ENCODE results near the gene SYNE2.

The SYNE2 gene

GRCh38 chr14:64196056-64196455 is 343.3 kb downstream of the SYNE2 start:
- Histone ChIP-seq H3K27me3 (ENCODE audit: control insufficient read depth, low read length) (no peaks in the 10 kb centered on the region), H3K79me2 (ENCODE audit: control insufficient read depth, low read length) (peaks cover 30% of the 10 kb centered on the region), H3K36me3 (ENCODE audit: control insufficient read depth, low read length) (peaks cover 92% of the 10 kb centered on the region), H3K9me3 (ENCODE audit: control insufficient read depth, insufficient read depth, low read length) (no peaks in the 10 kb centered on the region), H3K4me3 (ENCODE audit: low read length) (no peak overlapping the region), H4K20me1 (ENCODE audit: control insufficient read depth, insufficient read depth, low read depth, low read length) (no peaks in the 10 kb centered on the region), H3K9me2 (replicated peaks; ENCODE audit: control insufficient read depth, low read length) (no peaks in the 10 kb centered on the region), H3K27ac (ENCODE audit: low read depth, low read length) (no peak overlapping the region), H3K4me2 (ENCODE audit: low read length) (peak overlapping the region; percentile 41), H3K4me1 (ENCODE audit: control insufficient read depth, low read length) (peaks cover 39% of the 10 kb centered on the region), H3F3A (ENCODE audit: control insufficient read depth, insufficient read depth) (no peaks in the 10 kb centered on the region; the same call in none of the 2 replicates)
- TF ChIP-seq CTCF (IDR thresholded peaks at IDR 0.05; ENCODE audit: low read depth, low read length, poor library complexity, severe bottlenecking), result no peak
- TF ChIP-seq EZH2phosphoT487 (IDR thresholded peaks at IDR 0.05; ENCODE audit: borderline replicate concordance, low read length), result no peak

GRCh38 chr14:64196814-64197411 is 344.1 kb downstream of the SYNE2 start:
- no peak overlapping the region for H3K27ac ChIP-seq (ENCODE audit: low read depth, low read length)
- no peaks in the 10 kb centered on the region; the same call in none of the 2 replicates for H3F3A ChIP-seq (ENCODE audit: control insufficient read depth, insufficient read depth)
- no peaks in the 10 kb centered on the region for H3K9me2 ChIP-seq (replicated peaks; ENCODE audit: control insufficient read depth, low read length)
- H3K36me3 ChIP-seq (ENCODE audit: control insufficient read depth, low read length), result peaks cover 92% of the 10 kb centered on the region
- no peak for TF ChIP-seq CTCF (IDR thresholded peaks at IDR 0.05; ENCODE audit: low read depth, low read length, poor library complexity, severe bottlenecking)
- TF ChIP-seq EZH2phosphoT487 (IDR thresholded peaks at IDR 0.05; ENCODE audit: borderline replicate concordance, low read length), result no peak
- H3K9me3 ChIP-seq (ENCODE audit: control insufficient read depth, insufficient read depth, low read length), result no peaks in the 10 kb centered on the region
- H4K20me1 ChIP-seq (ENCODE audit: control insufficient read depth, insufficient read depth, low read depth, low read length), result no peaks in the 10 kb centered on the region
- no peaks in the 10 kb centered on the region for H3K27me3 ChIP-seq (ENCODE audit: control insufficient read depth, low read length)
- H3K79me2 ChIP-seq (ENCODE audit: control insufficient read depth, low read length), result peaks cover 30% of the 10 kb centered on the region
- peaks cover 39% of the 10 kb centered on the region for H3K4me1 ChIP-seq (ENCODE audit: control insufficient read depth, low read length)
- H3K4me2 ChIP-seq (ENCODE audit: low read length), result no peak overlapping the region
- H3K4me3 ChIP-seq (ENCODE audit: low read length), result no peak overlapping the region

- H3K9me2 ChIP-seq (replicated peaks; ENCODE audit: control insufficient read depth, low read length), result no peaks in the 10 kb centered on the region
- no peaks in the 10 kb centered on the region; the same call in none of the 2 replicates for H3F3A ChIP-seq (ENCODE audit: control insufficient read depth, insufficient read depth)
- no peaks in the 10 kb centered on the region for H3K9me3 ChIP-seq (ENCODE audit: control insufficient read depth, insufficient read depth, low read length)
- no peak overlapping the region for H3K4me3 ChIP-seq (ENCODE audit: low read length)
- no peak overlapping the region for H3K4me2 ChIP-seq (ENCODE audit: low read length)
- peaks cover 35% of the 10 kb centered on the region for H3K4me1 ChIP-seq (ENCODE audit: control insufficient read depth, low read length)
- no peak for TF ChIP-seq CTCF (IDR thresholded peaks at IDR 0.05; ENCODE audit: low read depth, low read length, poor library complexity, severe bottlenecking)
- TF ChIP-seq EZH2phosphoT487 (IDR thresholded peaks at IDR 0.05; ENCODE audit: borderline replicate concordance, low read length), result no peak
- peaks cover 30% of the 10 kb centered on the region for H3K79me2 ChIP-seq (ENCODE audit: control insufficient read depth, low read length)
- peaks cover 92% of the 10 kb centered on the region for H3K36me3 ChIP-seq (ENCODE audit: control insufficient read depth, low read length)
- no peaks in the 10 kb centered on the region for H3K27me3 ChIP-seq (ENCODE audit: control insufficient read depth, low read length)
- H4K20me1 ChIP-seq (ENCODE audit: control insufficient read depth, insufficient read depth, low read depth, low read length), result no peaks in the 10 kb centered on the region
- no peak overlapping the region for H3K27ac ChIP-seq (ENCODE audit: low read depth, low read length)
Measured at GRCh38 chr14:64197996-64198395, 345.2 kb downstream of the SYNE2 start.
